SHP77 treated with DMSO at 0.1 percent for 48 hours (cell line): ENCODE measurements around the gene CA12.

Source experiments
- DNase-seq: peaks from one replicate; lab custom pipeline; 2025; lab: John Stamatoyannopoulos, UW

The CA12 gene

DNA sequence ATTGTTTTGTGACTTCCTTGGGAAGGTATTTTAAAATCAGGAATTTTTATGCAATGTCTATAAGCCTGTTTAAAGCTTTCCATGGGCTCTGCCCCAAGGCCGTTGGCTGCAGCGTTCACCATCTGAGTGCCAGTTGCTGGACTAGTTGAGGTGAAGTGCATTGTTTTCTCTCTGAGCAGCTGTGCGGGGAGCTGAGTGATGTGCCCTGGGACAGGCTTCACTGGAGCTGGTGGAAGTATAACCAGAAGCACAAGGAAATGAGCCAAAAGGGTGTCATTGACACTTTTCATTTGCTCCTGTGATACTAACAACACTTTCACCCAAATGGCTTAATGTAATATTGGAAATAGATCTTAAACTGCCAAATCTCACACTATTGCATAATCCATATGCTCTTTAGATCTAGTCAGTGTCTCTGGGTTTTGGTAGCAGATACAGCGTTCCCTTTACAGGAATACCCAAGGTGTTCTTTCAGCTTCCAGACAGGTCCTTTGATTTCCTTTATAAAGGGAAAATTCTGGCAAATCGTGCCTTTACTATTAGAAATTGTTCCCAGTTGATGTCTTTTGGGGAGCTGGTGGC lies 75.1 kb downstream of the CA12 start:
- DNase-seq, result no peak

DNA sequence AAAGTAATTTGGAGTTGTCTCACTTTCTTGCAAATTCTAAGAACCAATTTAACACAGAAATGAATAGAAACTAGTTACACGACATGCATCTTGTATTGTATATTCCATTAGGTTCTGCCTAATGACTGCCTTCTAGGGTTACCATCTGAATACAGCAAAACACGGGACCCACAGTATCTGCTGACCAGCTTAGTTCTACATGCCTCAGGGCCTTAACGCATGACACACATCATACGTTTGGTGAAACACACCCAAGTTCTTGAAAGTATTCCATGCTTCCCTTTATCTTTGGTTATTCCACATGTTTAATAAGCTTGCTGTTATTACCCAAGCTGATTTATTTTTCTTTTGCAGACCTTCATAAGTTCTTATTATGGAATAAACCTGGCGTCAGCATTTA lies 76.4 kb downstream of the CA12 start:
- DNase-seq, result no peak

DNA sequence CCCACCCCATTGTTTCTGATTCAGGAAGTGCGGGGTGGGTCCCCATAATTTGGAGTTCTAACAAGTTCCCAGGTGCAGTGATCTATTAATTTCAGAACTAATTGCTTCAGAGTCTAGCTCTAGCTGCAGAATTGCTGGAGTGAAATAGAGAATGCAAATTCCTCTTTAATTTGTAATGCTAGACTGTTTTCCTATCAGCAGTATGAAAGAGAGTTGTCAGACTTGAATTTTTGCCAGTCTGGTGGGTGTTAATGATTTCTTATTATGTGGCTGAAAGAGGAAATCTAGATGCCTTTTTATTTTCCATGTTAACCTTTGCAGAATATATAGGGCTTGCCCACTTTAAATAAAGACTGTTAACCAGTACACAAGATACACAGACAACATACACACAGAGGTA lies 80.6 kb downstream of the CA12 start:
- DNase-seq, result no peak

- DNase-seq, result no peak
Observed at GRCh38 chr15:63299943-63300575, 81.6 kb downstream of the CA12 start.

DNA sequence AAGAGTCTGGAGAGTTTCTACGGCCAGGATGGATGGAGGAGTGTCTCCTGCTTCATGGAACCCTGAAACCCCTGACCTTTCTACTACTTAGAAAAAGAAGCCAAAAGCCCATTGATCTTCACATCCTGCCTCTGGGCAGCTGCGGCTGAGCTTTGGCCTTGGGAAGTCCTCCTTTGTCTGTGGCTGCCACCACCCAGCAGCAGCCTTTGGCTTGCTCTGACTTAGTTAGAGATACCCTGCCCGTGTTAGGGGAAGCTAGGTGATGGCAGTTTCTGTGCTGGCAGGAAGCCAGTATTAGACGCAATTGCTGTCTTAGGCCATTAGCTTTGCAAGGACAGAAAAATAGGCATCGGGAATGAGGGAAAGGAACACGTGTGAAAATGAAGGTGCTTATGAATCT lies 85.5 kb downstream of the CA12 start:
- DNase-seq, result peak; percentile 18

DNA sequence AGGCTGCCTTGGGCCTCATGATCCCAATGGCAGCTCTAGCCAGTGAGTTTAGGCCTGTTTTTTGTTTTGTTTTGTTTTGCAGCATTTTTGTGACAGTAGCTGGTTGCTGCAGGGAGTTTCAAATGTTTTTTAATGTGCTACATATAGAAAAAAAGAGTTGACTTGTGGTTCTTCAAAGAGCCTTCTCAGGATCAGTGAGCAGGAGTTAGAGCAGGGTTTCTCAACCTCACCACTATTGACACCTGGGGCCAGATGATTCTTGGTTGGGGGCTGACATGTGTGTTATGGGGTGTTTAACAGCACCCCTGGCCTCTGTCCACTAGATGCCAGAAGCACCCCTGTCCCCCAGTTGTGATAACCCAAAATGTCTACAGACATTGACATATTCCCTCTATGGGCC lies 86.3 kb downstream of the CA12 start:
- DNase-seq, result no peak

DNA sequence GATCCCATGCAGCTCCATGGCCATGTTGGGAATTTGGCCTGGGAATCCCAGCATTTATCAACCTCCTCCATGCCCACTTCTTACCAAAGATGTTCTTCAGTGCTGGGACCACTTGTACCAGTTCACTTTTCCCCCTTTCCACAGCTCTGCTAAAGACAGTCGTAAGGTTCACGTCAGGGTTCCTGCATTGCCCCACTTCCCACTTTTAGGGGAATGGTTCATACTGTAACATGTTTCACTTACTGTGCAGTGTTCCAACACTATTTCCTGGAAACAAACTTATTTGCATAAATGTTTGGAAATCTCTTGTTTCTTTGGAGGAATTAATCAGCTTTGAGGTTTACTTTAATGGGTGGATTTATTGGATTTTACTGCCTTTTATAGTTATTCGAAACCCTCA lies 87.3 kb downstream of the CA12 start:
- DNase-seq, result no peak

- no peak for DNase-seq
Observed at GRCh38 chr15:63292771-63293170, 88.9 kb downstream of the CA12 start.

DNA sequence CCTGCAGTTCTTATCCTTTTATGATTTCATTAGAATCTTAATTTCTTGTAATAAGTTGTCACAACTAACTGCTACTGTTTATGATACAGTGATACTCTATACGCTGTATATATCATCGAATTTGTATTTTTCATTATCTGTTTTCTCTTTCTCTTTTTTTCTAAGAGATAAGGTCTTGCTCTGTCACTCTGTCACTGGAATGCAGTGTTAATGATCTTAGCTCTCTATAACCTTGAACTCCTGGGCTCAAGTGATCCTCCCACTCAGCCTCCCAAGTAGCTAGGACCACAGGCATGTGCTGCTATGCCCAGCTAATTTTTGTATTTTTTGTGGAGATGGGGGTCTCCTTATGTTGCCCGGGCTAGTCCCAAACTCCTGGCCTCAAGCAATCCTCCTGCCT lies 89.4 kb downstream of the CA12 start:
- DNase-seq, result no peak

- no peak for DNase-seq
Observed at GRCh38 chr15:63291507-63291906, 90.1 kb downstream of the CA12 start.

DNA sequence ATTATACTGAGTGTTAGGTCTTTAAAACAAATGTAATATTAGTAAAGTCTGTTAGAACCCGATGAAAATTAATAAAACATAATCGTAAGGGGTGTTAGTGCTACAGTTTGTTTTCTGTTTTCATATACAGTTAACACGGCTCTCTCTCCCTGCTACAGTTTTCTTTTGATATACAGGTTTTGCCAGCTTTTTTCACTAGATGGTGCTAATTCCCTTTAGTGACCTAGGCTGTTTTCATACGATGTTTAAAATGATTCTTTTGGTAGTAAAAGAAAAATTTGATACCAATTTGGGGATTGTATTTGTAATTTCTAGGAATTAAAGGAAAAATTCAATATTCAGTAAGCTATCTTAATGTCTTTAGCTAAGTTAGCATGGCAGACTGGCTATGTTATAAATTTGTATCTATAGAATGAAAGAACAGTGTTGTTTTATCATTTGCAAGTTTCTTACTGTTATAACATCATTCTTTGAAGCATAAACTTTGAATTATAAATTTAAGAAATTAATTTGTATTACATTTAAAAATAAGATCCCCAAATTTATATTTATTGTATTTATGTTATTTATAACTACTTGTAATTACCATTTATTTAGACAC lies 92.8 kb downstream of the CA12 start:
- DNase-seq, result peak; percentile 9

DNA sequence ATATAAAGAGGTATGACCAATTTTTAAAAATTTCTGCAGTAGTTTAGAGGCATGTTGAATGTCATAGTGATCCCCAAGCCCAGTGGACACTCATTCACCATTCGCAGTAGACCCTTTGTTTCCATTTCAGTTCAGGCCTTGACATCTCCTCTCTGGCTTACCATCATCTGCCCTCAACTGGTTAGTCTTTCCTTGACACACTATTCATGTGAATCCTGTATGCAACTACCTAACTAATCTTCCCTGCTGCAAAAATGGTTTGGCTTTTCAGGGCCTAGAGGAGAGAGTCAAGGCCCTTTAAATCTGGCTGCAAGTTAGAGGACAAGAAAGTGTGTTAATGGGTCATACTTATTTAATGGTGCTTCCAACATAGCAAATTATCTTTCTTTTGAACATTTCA lies 93.3 kb downstream of the CA12 start:
- no peak for DNase-seq

GRCh38 chr15:63287109-63287508 lies 94.5 kb downstream of the CA12 start:
- DNase-seq, result no peak

DNA sequence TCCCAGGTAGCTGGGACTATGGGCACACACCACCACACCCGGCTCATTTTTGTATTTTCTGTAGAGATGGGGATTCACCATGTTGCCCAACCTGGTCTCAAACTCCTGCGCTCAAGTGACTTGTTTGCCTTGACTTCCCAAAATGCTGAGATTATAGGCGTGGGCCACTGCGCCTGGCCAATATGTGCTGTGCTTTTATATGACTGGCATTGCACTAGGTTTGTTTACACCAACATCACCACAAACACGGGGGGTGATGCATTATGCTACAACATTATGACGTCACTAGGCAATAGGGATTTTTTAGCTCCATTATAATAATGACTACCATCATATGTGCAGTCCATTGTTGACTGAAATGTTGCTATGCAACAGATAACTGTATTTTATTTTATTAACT lies 97.3 kb downstream of the CA12 start:
- no peak for DNase-seq

GRCh38 chr15:63283126-63283525 lies 98.5 kb downstream of the CA12 start:
- no peak for DNase-seq

GRCh38 chr15:63277893-63278456 lies 103.7 kb downstream of the CA12 start:
- DNase-seq, result no peak

DNA sequence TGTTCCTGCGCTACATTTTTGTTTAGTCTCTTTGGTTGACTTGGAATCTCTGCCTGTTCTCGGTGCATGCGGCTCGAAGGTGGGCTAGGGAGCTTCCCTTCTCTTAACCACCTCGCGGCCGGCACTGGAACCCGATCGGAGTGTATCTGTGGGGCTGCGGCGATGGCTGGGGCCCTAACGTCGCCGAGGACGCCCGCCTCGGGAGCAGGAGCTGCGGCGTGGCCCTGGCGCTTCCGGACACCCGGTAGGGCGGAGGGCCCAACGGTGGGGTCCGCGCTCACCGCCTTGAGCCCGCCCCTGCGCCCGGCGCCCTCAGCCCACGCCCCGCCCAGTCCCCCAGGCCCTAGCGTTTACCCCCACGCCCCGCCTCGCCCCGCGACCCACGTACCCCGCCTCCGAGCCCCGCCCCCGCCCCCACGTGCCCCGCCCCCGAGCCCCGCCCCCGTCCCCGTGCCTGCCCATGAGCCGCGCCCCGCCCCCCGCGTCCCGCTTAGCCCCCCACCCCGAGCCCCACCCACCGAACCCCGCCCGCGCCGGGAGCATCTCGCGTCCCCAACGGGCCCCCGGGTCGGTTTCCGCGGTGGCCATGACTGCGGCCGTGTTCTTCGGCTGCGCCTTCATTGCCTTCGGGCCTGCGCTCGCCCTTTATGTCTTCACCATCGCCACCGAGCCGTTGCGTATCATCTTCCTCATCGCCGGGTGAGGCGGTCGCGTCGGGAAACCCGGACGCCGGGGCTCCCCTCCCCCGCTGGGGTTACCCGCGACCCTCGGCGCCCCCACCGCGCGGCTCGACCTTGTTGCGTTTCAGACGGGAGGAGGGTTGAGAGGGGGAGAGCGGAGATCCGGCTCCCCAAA lies 104.4 kb downstream of the CA12 start, which contains the start of gene APH1B:
APH1B (plus strand) TSS at position 568 of the 855 bp plus-strand sequence; CDS start at position 587, 19 bp downstream.
- peak; percentile 8 for DNase-seq

DNA sequence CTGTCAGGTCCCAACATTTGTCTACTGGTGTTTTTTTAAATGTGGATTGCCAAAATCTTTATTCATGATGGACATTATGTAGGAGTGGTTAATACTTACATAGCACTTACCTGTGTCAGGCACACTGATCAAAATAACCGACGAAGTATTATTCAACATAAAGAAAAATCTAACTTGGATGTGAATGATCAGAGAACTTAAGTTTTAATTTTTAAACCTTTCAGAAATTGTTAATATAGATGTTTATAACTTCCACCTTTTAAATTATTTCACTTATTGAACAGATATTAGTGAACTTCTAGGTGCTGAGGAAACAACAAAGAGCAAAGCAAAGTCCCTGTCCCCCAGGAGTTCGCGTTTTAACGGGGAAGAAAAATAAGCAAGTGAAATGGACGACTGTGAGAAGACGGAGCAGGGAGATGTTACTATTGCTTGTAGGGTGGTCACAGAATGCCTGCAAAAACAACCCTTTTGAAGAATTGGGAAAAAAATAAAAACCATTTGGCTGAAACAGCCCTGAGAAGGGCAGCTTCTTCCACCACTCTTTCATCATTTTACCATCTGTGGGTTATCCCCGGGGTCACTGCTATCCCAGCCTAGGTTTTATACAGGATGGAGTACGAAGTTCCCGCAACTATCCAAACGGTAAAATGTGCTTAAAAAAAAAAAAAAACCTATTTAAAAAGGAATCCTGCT lies 105.2 kb downstream of the CA12 start:
- no peak for DNase-seq

- no peak for DNase-seq
Observed at GRCh38 chr15:63274427-63274826, 107.2 kb downstream of the CA12 start.
